NCI-H1436 treated with DMSO at 0.1 percent for 48 hours (cell line): ENCODE results near the gene RPP40.
"Not testable (repeated sequence)": the region's sequence is repeated elsewhere in the genome, so short reads cannot be mapped to it uniquely, and the experiment has no call there.

ENCODE experiments used
- DNase-seq: peaks from one replicate; lab custom pipeline; 2025; lab: John Stamatoyannopoulos, UW

RPP40 gene

GRCh38 chr6:5014072-5014561 is 10.3 kb upstream of the RPP40 start:
- no peak for DNase-seq

- no peak for DNase-seq
Measured at GRCh38 chr6:5012519-5012918, 8.7 kb upstream of the RPP40 start.

- DNase-seq: no peak
Measured at GRCh38 chr6:5011346-5011745, 7.5 kb upstream of the RPP40 start.

- DNase-seq: no peak
Measured at GRCh38 chr6:5007531-5007930, 3.7 kb upstream of the RPP40 start.

GRCh38 chr6:5006222-5006621 is 2.4 kb upstream of the RPP40 start:
- no peak for DNase-seq

GRCh38 chr6:5005038-5005433 is 1.2 kb upstream of the RPP40 start:
- DNase-seq: not testable (repeated sequence)

GRCh38 chr6:5004373-5005037 is 668 bp upstream of the RPP40 start:
- no peak for DNase-seq

GRCh38 chr6:4999586-4999985 is 4.3 kb downstream of the RPP40 start:
- DNase-seq: no peak

GRCh38 chr6:4997862-4998261 is 6.0 kb downstream of the RPP40 start:
- no peak for DNase-seq

GRCh38 chr6:4994741-4995140 is 9.1 kb downstream of the RPP40 start:
- no peak for DNase-seq

GRCh38 chr6:4987432-4987831 is 16.4 kb downstream of the RPP40 start:
- no peak for DNase-seq

GRCh38 chr6:4986999-4987398 is 16.8 kb downstream of the RPP40 start:
- DNase-seq: no peak

- DNase-seq: no peak
Measured at GRCh38 chr6:4983322-4983721, 20.5 kb downstream of the RPP40 start.

- DNase-seq: no peak
Measured at GRCh38 chr6:4981761-4982160, 22.1 kb downstream of the RPP40 start.

- DNase-seq: no peak
Measured at GRCh38 chr6:4979426-4979825, 24.4 kb downstream of the RPP40 start.

- no peak for DNase-seq
Measured at GRCh38 chr6:4977468-4977867, 26.4 kb downstream of the RPP40 start.

GRCh38 chr6:4975506-4975905 is 28.3 kb downstream of the RPP40 start:
- no peak for DNase-seq

GRCh38 chr6:4974962-4975361 is 28.9 kb downstream of the RPP40 start:
- no peak for DNase-seq

GRCh38 chr6:4973982-4974745 is 29.7 kb downstream of the RPP40 start:
- no peak for DNase-seq

- DNase-seq: no peak
Measured at GRCh38 chr6:4973415-4973814, 30.4 kb downstream of the RPP40 start.

GRCh38 chr6:4972438-4972837 is 31.4 kb downstream of the RPP40 start:
- no peak for DNase-seq

GRCh38 chr6:4971851-4972250 is 32.0 kb downstream of the RPP40 start:
- DNase-seq: no peak

- no peak for DNase-seq
Measured at GRCh38 chr6:4970739-4971395, 33.0 kb downstream of the RPP40 start.
